ENCODE measurements around the gene MTMR12. TPM values are rescaled to one million over a fixed set of nuclear protein-coding genes. Genes with fewer than 3 reads are reported as not detected.

The MTMR12 gene
- 53.1 and 62.3 TPM in 2 replicates for total RNA-seq

GRCh38 chr5:32312595-32313332 lies at the start of gene MTMR12:
MTMR12 (minus strand) TSS chr5:32312939; CDS start chr5:32312838, 101 bp downstream.

Small RNA genes within 50 kb of the gene (small RNA-seq; reads per million reads assigned to genes)
- not detected for gene RNU6-1079P
- gene RNU6-378P, result 1.5 reads per million, percentile 36 among the genes with 10 or more reads in this experiment

Other genes with a start within 250 kb of the MTMR12 start
- gene GOLPH3, start 138.6 kb downstream of the MTMR12 start, total RNA-seq, result 73.9 and 74.5 TPM in 2 replicates
- 94.0 and 101 TPM in 2 replicates for gene ZFR, start 131.8 kb upstream of the MTMR12 start, total RNA-seq

Data from thoracic aorta endothelial cell (primary cell).